Adrenal gland (tissue), 12 donors: ENCODE results near the gene VPS37C. TPM values are rescaled to one million over a fixed set of nuclear protein-coding genes. Genes with fewer than 3 reads are reported as not detected.

Source experiments
- polyA plus RNA-seq, 3 donors: library from polyadenylated mRNA; stranded (reverse); fragments of 200-250 nt in 2 of 3; fragments of 350-450 nt in 1 of 3; fragmentation: Illumina TruSeq in 1 of 3; extraction: RNeasy Lipid Tissue Mini Kit (QIAGEN cat#74804) in 1 of 3; gene quantifications; one replicate each; pipeline ENCODE4 v1.2.3, GENCODE V29; 2013 to 2014
- total RNA-seq, 9 donors: library from RNA; depleted of rRNA in 4 of 9; stranded (reverse); fragments of >200 nt in 4 of 9; fragments of 120-200 nt in 1 of 9; fragmentation: NEBNext Ultra II Directional in 1 of 9; extraction: Animal tissue kit (Norgen Biotek cat#: 25700) in 1 of 9; gene quantifications; one replicate each; pipeline versions ENCODE4 v1.1.0 to v1.2.4, GENCODE V29; 2013 to 2023
- donor health status: healthy with polysubstance abuse.
- donor health status: Bipolar disorder and iron deficiency.
- donor health status: DM: yes; HTN: yes; CAD: no.
- donor health status: DM: no; HTN: no; CAD: no.
- donor health status: DM: no; HTN: no; CAD: no.
- donor health status: DM: yes; HTN: yes; CAD: no.

The VPS37C gene
- total and polyA plus RNA-seq, 12 donors, result 8.6 to 27.9 (median 18.5) TPM

Other genes starting within 250 kb of the VPS37C start
- gene TMEM109, start 247.3 kb downstream of the VPS37C start, total RNA-seq, result 100 to 1,000 TPM in 3 of 9 donors, 10 to 100 TPM in 6; 29.3 to 115 (median 86.7) TPM
- gene TMEM109, start 247.3 kb downstream of the VPS37C start, polyA plus RNA-seq, result 10 to 100 TPM; 38.0 to 66.3 (median 65.0) TPM
- gene TMEM132A, start 237.0 kb downstream of the VPS37C start, total RNA-seq, result 10 to 100 TPM; 14.4 to 66.1 (median 39.6) TPM
- 10 to 100 TPM in 2 of 3 donors, 1 to 10 TPM in 1; 3.4 to 48.9 (median 37.9) TPM for gene TMEM132A, start 237.0 kb downstream of the VPS37C start, polyA plus RNA-seq
- gene SLC15A3, start 209.2 kb downstream of the VPS37C start, total RNA-seq, result 10 to 100 TPM in 8 of 9 donors, 1 to 10 TPM in 1; 6.7 to 34.9 (median 28.9) TPM
- gene SLC15A3, start 209.2 kb downstream of the VPS37C start, polyA plus RNA-seq, result 10 to 100 TPM; 15.8 to 57.7 (median 37.2) TPM
- 1 to 10 TPM in 7 of 9 donors, under 1 TPM in 2; 0.22 to 8.4 (median 2.2) TPM for gene CD6, start 189.7 kb downstream of the VPS37C start, total RNA-seq
- gene CD6, start 189.7 kb downstream of the VPS37C start, polyA plus RNA-seq, result 1 to 10 TPM in 1 of 3 donors, under 1 TPM in 2; 0.37 to 3.0 (median 0.67) TPM
- gene CD5, start 58.9 kb downstream of the VPS37C start, total RNA-seq, result 10 to 100 TPM in 1 of 9 donors, 1 to 10 TPM in 1, under 1 TPM in 7; under 0.01 to 14.4 (median 0.80) TPM
- under 1 TPM; 0.18 to 0.48 (median 0.20) TPM for gene CD5, start 58.9 kb downstream of the VPS37C start, polyA plus RNA-seq
- 1 to 10 TPM in 3 of 9 donors, under 1 TPM in 2, not detected in 4; 0.22 to 2.8 (median 1.4) TPM for gene PGA3, start 42.1 kb upstream of the VPS37C start, total RNA-seq
- gene PGA3, start 42.1 kb upstream of the VPS37C start, polyA plus RNA-seq, result 1 to 10 TPM in 2 of 3 donors, under 1 TPM in 1; 0.11 to 4.1 (median 3.1) TPM
- 1 to 10 TPM in 6 of 9 donors, under 1 TPM in 2, not detected in 1; 0.65 to 6.8 (median 1.2) TPM for gene PGA4, start 60.9 kb upstream of the VPS37C start, total RNA-seq
- gene PGA4, start 60.9 kb upstream of the VPS37C start, polyA plus RNA-seq, result 1 to 10 TPM in 1 of 3 donors, under 1 TPM in 1, not detected in 1; 0.42 to 3.1 TPM
- gene PGA5, start 79.7 kb upstream of the VPS37C start, total RNA-seq, result 1 to 10 TPM in 1 of 9 donors, under 1 TPM in 5, not detected in 3; 0.28 to 1.1 (median 0.73) TPM
- gene PGA5, start 79.7 kb upstream of the VPS37C start, polyA plus RNA-seq, result under 1 TPM in 2 of 3 donors, not detected in 1; 0.32 to 0.71 TPM
- gene VWCE, start 133.9 kb upstream of the VPS37C start, total RNA-seq, result 1 to 10 TPM in 7 of 9 donors, under 1 TPM in 2; 0.69 to 4.4 (median 2.3) TPM
- gene VWCE, start 133.9 kb upstream of the VPS37C start, polyA plus RNA-seq, result 1 to 10 TPM in 2 of 3 donors, under 1 TPM in 1; 0.55 to 5.8 (median 3.8) TPM
- gene DDB1, start 171.7 kb upstream of the VPS37C start, total RNA-seq, result 100 to 1,000 TPM; 405 to 885 (median 642) TPM
- gene DDB1, start 171.7 kb upstream of the VPS37C start, polyA plus RNA-seq, result 100 to 1,000 TPM; 165 to 374 (median 308) TPM
- gene TKFC, start 171.8 kb upstream of the VPS37C start, total RNA-seq, result 100 to 1,000 TPM in 8 of 9 donors, 10 to 100 TPM in 1; 66.9 to 603 (median 255) TPM
- gene TKFC, start 171.8 kb upstream of the VPS37C start, polyA plus RNA-seq, result 100 to 1,000 TPM; 135 to 294 (median 198) TPM
- gene CYB561A3, start 200.5 kb upstream of the VPS37C start, total RNA-seq, result 1,000 to 10,000 TPM in 3 of 9 donors, 100 to 1,000 TPM in 5, 10 to 100 TPM in 1; 46.1 to 1,306 (median 775) TPM
- gene CYB561A3, start 200.5 kb upstream of the VPS37C start, polyA plus RNA-seq, result 100 to 1,000 TPM; 108 to 299 (median 284) TPM
- gene TMEM138, start 200.9 kb upstream of the VPS37C start, total RNA-seq, result 100 to 1,000 TPM in 5 of 9 donors, 10 to 100 TPM in 4; 79.4 to 183 (median 122) TPM
- 100 to 1,000 TPM; 244 to 276 (median 259) TPM for gene TMEM138, start 200.9 kb upstream of the VPS37C start, polyA plus RNA-seq
- 10 to 100 TPM in 8 of 9 donors, 1 to 10 TPM in 1; 7.1 to 28.8 (median 13.6) TPM for gene TMEM216, start 231.2 kb upstream of the VPS37C start, total RNA-seq
- 10 to 100 TPM; 16.2 to 23.8 (median 21.3) TPM for gene TMEM216, start 231.2 kb upstream of the VPS37C start, polyA plus RNA-seq